ENCODE data around the gene FNDC4.

GRCh38 chr2:27520316-27520715 lies 25.3 kb upstream of the FNDC4 start:
- no peak for TF ChIP-seq CTCF (conservative IDR thresholded peaks at IDR 0.05; ENCODE audit: low read depth, low read length)
- TF ChIP-seq EZH2 (IDR thresholded peaks at IDR 0.05; ENCODE audit: borderline replicate concordance, low read depth, low read length, poor library complexity, severe bottlenecking), result no peak
